Retina (tissue), 1 donor: ENCODE measurements around the gene APPBP2.
"Not testable (repeated sequence)": the region's sequence is repeated elsewhere in the genome, so short reads cannot be mapped to it uniquely, and the experiment has no call there.

ENCODE experiments used
- DNase-seq: peaks from one replicate; pipeline ENCODE4 v3.0.0-alpha.2; 2016

The APPBP2 gene

GRCh38 chr17:60490594-60490993 is 35.4 kb downstream of the APPBP2 start:
- DNase-seq, result not testable (repeated sequence)

- no peak for DNase-seq
Measured at GRCh38 chr17:60481604-60482003, 44.4 kb downstream of the APPBP2 start.

- DNase-seq, result no peak
Measured at GRCh38 chr17:60473788-60474187, 52.3 kb downstream of the APPBP2 start.

GRCh38 chr17:60472449-60472848 is 53.6 kb downstream of the APPBP2 start:
- no peak for DNase-seq

- DNase-seq, result no peak
Measured at GRCh38 chr17:60471451-60471850, 54.6 kb downstream of the APPBP2 start.

GRCh38 chr17:60468371-60468770 is 57.7 kb downstream of the APPBP2 start:
- no peak for DNase-seq

- DNase-seq, result no peak
Measured at GRCh38 chr17:60464343-60464742, 61.7 kb downstream of the APPBP2 start.

GRCh38 chr17:60463157-60463835 is 62.7 kb downstream of the APPBP2 start:
- no peak for DNase-seq

GRCh38 chr17:60461584-60461983 is 64.5 kb downstream of the APPBP2 start:
- DNase-seq, result no peak

- DNase-seq, result no peak
Measured at GRCh38 chr17:60457148-60457547, 68.9 kb downstream of the APPBP2 start.

- DNase-seq, result no peak
Measured at GRCh38 chr17:60455378-60455777, 70.7 kb downstream of the APPBP2 start.

- DNase-seq, result no peak
Measured at GRCh38 chr17:60451965-60452364, 74.1 kb downstream of the APPBP2 start.

GRCh38 chr17:60451071-60451470 is 75.0 kb downstream of the APPBP2 start:
- DNase-seq, result no peak

GRCh38 chr17:60447375-60447774 is 78.7 kb downstream of the APPBP2 start:
- no peak for DNase-seq

GRCh38 chr17:60445144-60445543 is 80.9 kb downstream of the APPBP2 start:
- DNase-seq, result no peak

- no peak for DNase-seq
Measured at GRCh38 chr17:60443713-60444112, 82.3 kb downstream of the APPBP2 start.

- no peak for DNase-seq
Measured at GRCh38 chr17:60442271-60443173, 83.5 kb downstream of the APPBP2 start.

GRCh38 chr17:60439501-60439900 is 86.5 kb downstream of the APPBP2 start:
- no peak for DNase-seq

- DNase-seq, result no peak
Measured at GRCh38 chr17:60436676-60437075, 89.4 kb downstream of the APPBP2 start.

GRCh38 chr17:60435244-60436167 is 90.5 kb downstream of the APPBP2 start:
- DNase-seq, result peak; percentile 75

- DNase-seq, result not testable (repeated sequence)
Measured at GRCh38 chr17:60433021-60433997, 92.7 kb downstream of the APPBP2 start.

- DNase-seq, result not testable (repeated sequence)
Measured at GRCh38 chr17:60430561-60430960, 95.5 kb downstream of the APPBP2 start.
